ENCODE results near the gene CYLD.
A peak's percentile ranks its signal among the peaks of the same experiment; 100 is the strongest.

CYLD gene

DNA sequence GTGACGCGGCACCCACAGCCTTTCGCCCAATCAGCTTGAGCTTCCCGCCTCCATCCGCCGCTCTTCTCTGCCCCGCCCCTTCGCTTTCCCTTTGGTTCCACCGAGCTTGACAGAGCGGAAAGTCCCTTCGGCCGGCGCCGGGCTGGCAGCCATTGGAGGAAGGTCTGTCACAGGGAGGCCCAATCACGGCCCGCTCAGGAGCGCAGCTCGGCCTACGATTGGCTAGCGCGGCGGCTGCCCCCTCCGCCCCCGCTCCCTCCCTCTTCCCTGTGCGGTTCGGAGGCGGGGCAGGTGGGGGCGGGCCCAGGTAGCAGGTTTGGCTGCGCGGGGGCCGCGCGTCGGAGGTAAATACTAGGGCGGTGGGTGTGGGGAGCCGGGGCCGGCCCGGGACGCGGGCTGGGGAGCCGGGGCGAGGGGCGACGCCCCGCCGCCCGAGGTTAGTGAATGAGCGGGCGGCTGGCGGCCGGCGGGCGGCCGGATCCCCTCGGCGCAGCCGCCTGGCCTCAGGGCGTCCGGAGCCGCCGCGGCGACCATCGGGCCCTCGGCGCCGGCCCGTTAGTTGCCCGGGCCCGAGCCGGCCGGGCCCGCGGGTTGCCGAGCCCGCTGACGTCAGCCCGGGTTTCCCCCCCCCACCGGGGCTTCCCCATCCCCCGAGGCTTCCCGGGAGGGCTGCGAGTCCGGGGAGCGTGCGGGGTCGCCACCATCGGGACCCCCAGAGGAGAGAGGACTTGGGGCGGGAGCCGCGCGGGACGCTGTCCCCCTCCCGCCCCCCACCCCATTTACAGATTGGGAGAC, at the start of gene CYLD:
TSS of gene CYLD (plus strand) at position 306 of the 795 bp plus-strand sequence. CDS start 7,613 bp downstream, outside the sequence.
- DNase-seq (ENCODE audit: low read depth): peak; percentile 99

DNA sequence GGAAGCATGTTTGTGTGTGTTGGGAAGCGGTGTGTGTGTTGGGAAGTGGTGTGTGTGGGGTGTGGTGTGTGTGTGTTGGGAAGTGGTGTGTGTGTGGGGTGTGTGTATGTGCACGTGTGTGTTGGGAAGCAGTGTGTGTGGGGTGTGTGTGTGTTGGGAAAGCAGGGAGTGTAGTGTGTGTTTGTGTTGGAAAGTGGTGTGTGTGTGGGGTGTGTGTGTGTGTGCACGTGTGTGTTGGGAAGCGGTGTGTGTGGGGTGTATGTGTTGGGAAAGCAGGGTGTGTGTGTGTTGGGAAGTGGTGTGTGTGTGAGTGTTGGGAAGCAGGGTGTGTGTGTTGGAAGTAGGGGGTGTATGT, 49.3 kb upstream of the CYLD start:
- DNase-seq (ENCODE audit: low read depth): no peak

DNA sequence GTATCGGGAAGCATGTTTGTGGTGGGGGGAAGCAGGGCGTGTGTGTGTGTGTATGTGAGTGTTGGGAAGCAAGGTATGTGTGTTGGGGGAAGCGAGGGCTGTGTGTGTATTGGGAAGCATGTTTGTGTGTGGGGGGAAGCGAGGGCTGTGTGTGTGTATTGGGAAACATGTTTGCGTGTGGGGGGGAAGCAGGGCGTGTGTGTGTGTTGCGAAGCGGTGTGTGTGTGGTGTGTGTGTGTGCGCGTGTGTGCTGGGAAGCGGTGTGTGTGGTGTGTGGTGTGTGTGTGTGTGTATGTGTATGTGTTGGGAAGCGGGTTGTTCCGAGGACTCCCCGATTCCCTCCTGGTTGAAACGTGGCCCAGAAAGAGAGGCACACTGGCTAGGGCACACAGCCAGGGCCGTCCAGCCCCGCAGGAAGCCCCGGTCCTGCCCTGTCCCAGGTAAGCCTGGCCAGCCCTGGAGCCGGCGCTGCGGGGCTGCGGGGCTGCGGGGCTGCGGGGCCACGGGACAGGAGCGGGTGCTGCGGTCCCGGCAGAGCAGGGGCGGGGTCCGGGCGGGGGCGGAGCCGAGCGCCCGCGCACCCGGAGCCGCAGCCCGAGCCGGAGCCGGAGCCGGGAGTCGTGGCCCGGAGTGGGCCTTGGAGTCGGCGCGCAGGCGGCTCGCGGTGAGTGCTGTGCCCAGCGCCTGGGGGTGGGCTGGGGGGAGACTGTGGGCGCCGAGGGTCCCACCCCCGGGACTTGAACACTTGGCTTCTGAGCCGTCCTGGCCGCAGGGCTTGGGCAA, 48.7 kb upstream of the CYLD start, which contains the start of gene NOD2:
TSS of gene NOD2 (plus strand) at position 608 of the 783 bp plus-strand sequence. CDS start 5,890 bp downstream, outside the sequence.
- no peak for DNase-seq (ENCODE audit: low read depth)

- DNase-seq (ENCODE audit: low read depth): no peak
These were observed 47.7 kb upstream of the CYLD start for GRCh38 chr16:50694206-50694605.

GRCh38 chr16:50695017-50696000, 46.6 kb upstream of the CYLD start:
- DNase-seq (ENCODE audit: low read depth): no peak

DNA sequence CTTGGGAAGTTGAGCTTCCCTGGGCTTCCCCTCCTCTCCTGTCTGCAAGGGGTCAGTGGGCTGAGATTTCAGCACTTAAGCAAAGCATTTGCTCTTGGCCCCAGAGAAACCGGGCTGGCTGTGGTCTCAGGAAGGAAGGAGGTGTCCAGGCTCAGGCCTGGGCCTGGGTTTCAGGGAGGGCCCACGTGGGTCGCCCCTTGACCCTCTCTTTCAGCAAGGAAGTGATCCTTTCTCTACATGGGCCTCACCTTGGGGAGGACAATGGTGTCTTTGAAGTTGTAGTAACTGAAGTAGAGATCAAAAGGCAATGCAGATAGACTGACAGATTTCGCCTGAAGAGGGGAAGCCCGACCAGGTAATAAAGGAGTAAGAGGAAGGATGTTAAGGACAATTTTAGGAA, 45.8 kb upstream of the CYLD start:
- no peak for DNase-seq (ENCODE audit: low read depth)

GRCh38 chr16:50696575-50697420, 45.1 kb upstream of the CYLD start:
- DNase-seq (ENCODE audit: low read depth): no peak

DNA sequence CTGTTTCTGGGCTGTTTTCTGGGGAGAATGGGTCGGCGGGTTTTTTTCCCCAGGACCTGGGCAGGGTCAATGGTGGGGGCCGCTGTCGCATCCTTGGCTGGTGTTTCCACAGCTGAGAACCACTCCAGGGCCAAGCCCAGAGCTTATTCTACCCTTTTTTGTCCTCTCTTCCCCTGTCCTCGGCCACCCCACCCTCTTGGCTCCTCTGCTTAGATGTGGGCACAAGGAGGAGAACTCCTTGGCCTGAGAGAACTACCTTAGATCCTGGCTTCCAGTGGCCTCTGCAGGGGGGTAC, 44.5 kb upstream of the CYLD start:
- DNase-seq (ENCODE audit: low read depth): no peak

DNA sequence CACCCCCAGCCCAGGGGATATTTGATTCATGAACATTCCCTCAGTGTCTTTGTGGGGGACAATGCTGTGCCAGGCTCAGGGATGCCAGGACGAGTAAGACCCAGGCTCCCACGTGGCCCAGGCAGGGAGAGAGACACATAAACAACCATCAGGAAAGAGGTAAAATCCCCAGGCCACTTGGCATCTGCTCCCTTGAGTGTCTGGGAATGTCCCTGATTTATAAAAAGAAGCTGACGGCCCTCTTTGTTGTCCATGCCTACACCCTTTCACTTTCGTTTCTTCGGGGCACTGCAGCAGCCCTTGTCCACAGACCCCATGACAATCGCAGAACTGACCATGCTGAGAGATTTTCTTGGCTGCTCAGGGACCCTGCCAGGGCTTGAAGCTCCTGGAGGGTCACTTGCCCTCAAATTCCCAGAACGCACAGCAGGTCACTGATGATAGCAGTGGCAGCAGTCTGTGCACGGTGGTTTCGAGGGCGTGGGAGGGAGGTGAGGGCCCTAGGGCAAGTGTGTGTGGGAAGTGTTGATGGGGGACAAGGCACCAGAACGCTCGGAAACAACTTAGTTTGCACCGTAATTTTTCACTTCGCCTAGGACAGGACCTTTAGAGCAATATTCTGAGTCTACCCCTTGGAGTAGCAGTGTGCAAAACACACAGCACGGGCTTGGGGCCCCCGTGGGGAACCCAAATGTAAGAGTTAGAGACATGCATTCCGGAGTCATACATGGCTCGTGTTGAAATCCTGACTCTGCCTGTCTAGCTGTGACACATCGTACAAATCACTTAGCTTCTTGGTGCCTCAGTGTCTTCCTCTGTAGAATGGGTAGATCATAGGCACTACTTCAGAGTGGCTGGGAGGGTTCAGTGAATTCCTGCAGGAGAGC, 43.8 kb upstream of the CYLD start:
- no peak for DNase-seq (ENCODE audit: low read depth)

DNA sequence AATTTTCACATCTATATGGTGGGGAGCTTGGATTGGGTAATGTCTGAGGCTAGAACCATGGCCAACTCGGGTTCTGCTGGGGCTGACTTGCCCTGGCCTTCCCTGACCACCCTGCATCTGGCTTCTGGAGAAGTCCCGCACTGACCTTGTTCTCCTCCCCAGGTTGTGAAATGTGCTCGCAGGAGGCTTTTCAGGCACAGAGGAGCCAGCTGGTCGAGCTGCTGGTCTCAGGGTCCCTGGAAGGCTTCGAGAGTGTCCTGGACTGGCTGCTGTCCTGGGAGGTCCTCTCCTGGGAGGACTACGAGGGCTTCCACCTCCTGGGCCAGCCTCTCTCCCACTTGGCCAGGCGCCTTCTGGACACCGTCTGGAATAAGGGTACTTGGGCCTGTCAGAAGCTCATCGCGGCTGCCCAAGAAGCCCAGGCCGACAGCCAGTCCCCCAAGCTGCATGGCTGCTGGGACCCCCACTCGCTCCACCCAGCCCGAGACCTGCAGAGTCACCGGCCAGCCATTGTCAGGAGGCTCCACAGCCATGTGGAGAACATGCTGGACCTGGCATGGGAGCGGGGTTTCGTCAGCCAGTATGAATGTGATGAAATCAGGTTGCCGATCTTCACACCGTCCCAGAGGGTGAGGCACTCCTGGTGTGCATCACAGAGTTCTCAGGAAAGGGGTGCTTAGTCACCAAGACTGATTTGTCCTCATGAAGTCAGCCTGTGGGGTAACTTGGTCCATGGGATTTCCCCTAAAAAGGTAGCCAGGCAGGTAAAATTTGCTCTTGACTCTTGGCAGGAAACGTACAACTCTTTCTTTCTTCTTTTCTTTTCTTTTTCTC, 42.3 kb upstream of the CYLD start:
- peak; percentile 66 for DNase-seq (ENCODE audit: low read depth)

- no peak for DNase-seq (ENCODE audit: low read depth)
These were observed 39.2 kb upstream of the CYLD start for GRCh38 chr16:50702725-50703124.

DNA sequence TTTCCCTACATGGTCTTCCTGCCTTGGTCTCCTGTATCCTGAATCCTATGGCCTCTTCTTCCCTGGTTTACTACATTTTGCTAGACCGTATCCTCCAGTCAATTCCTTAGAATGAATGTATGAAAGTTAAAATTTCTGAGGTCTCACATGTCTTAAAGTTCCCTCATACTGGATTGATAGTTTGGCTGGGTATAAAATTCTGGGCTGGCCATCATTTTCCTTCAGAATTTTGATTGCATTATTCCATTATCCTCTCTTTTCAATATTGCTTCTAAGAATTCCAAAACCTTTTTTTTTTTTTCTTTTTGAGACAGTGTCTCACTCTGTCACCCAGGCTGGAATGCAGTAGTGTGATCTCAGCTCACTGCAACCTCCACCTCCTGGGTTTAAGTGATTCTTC, 37.6 kb upstream of the CYLD start:
- no peak for DNase-seq (ENCODE audit: low read depth)

- no peak for DNase-seq (ENCODE audit: low read depth)
These were observed 36.3 kb upstream of the CYLD start for GRCh38 chr16:50705436-50706110.

DNA sequence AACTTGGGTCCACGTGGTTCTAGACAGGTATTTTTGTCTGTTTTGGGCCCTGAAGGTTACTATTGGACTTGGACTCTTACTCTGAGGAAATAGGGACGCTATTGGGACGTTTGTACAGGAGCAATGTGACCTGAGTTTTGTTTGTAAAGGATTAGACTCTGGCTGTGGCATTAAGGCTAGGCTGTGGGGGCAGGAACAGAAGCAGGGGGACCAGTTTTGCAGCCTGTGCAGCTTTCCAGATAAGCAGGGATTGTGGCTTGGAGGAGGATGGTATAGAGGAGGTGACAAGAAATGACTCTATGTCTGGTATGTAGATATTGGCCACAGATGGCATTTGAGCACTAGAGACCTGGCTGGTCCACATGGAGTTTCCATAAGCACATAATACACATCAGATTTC, 35.6 kb upstream of the CYLD start:
- no peak for DNase-seq (ENCODE audit: low read depth)

GRCh38 chr16:50708373-50709060, 33.4 kb upstream of the CYLD start:
- no peak for DNase-seq (ENCODE audit: low read depth)

GRCh38 chr16:50709061-50709684, 32.7 kb upstream of the CYLD start:
- DNase-seq (ENCODE audit: low read depth): no peak

DNA sequence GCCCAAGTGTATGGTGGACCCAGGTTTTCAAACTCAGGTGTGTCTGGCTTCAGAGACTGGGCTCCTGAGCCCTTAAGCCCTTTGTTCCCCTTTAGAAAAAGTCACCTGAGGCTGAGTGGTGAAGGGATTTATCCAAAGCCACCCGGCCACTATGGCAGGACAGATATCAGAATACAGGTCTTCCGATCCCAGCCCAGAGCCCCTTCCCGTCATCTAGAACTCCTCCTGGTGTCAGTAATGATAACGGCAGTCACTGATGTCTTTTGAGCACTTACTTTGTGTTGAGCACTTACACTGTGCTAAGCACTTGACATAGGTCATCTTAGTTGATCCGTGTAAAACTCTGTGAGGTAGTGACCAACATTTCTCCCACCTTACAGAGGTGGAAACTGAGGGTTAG, 31.9 kb upstream of the CYLD start:
- DNase-seq (ENCODE audit: low read depth): no peak

DNA sequence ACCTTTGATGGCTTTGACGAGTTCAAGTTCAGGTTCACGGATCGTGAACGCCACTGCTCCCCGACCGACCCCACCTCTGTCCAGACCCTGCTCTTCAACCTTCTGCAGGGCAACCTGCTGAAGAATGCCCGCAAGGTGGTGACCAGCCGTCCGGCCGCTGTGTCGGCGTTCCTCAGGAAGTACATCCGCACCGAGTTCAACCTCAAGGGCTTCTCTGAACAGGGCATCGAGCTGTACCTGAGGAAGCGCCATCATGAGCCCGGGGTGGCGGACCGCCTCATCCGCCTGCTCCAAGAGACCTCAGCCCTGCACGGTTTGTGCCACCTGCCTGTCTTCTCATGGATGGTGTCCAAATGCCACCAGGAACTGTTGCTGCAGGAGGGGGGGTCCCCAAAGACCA, 30.8 kb upstream of the CYLD start:
- no peak for DNase-seq (ENCODE audit: low read depth)

Data from activated T-cell treated with anti-CD3 and anti-CD28 coated beads for 48 hours (primary cell).